HCT116 (cell line): ENCODE data around the gene GALNT5.

Experiments
- CTCF ChIP-seq, 3 experiments: fragments of 200-600 bp in 1 of 3; sonication (generic) in 1 of 3; IDR thresholded peaks in 2 of 3; conservative IDR thresholded peaks in 1 of 3; 2 replicates each; pipeline ENCODE4 v1.5.1; 2012 to 2017; ENCODE audit warnings: low read depth in 2 of 3, low read length in 2 of 3, antibody characterized with exemption in 1 of 3, borderline replicate concordance in 1 of 3, control low read depth in 1 of 3, mild to moderate bottlenecking in 1 of 3, mixed read lengths in 1 of 3, mixed run types in 1 of 3, moderate library complexity in 1 of 3; ENCODE audit not compliant: insufficient read depth in 1 of 3
- EGR1 ChIP-seq: IDR thresholded peaks from 2 replicates; pipeline ENCODE4 v1.6.1; 2012; ENCODE audit warnings: low read depth
- EZH2 ChIP-seq: fragments of 200-600 bp; sonication (generic); IDR thresholded peaks from 2 replicates; pipeline ENCODE4 v1.6.1; 2017; ENCODE audit warnings: antibody characterized with exemption, mixed run types
- EZH2phosphoT487 ChIP-seq: fragments of 200-600 bp; IDR thresholded peaks from 2 replicates; pipeline ENCODE4 v1.6.1; 2018; ENCODE audit warnings: antibody characterized with exemption, borderline replicate concordance
- FOSL1 ChIP-seq: IDR thresholded peaks from 2 replicates; pipeline ENCODE4 v1.6.1; 2012; ENCODE audit warnings: low read depth
- JUND ChIP-seq: IDR thresholded peaks from 2 replicates; pipeline ENCODE4 v1.6.1; 2012
- POLR2A ChIP-seq: IDR thresholded peaks from 2 replicates; pipeline ENCODE4 v1.7.0; 2011; ENCODE audit warnings: borderline replicate concordance; ENCODE audit not compliant: insufficient read depth, insufficient read length; ENCODE audit errors: extremely low read depth
- RAD21 ChIP-seq: IDR thresholded peaks from 2 replicates; pipeline ENCODE4 v1.6.1; 2012; ENCODE audit warnings: low read depth, mild to moderate bottlenecking
- SIN3A ChIP-seq: IDR thresholded peaks from 2 replicates; pipeline ENCODE4 v1.6.1; 2012; ENCODE audit warnings: low read depth
- SRF ChIP-seq: IDR thresholded peaks from 2 replicates; pipeline ENCODE4 v1.6.1; 2012; ENCODE audit warnings: low read depth
- TCF7L2 ChIP-seq: IDR thresholded peaks from 2 replicates; pipeline ENCODE4 v1.7.0; 2011; ENCODE audit warnings: borderline replicate concordance, inconsistent platforms; ENCODE audit not compliant: insufficient read depth, insufficient read length; ENCODE audit errors: extremely low read depth
- YY1 ChIP-seq: IDR thresholded peaks from 2 replicates; pipeline ENCODE4 v1.6.1; 2011; ENCODE audit warnings: low read length, low read depth, moderate library complexity, mild to moderate bottlenecking; ENCODE audit not compliant: insufficient replicate concordance; ENCODE audit errors: extremely low read depth
- ZNF274 ChIP-seq: fragments of 200-500 bp; sonication (Bioruptor generic); IDR thresholded peaks from 2 replicates; pipeline ENCODE4 v1.6.1; 2014; ENCODE audit warnings: mild to moderate bottlenecking, low read depth, low read length, inconsistent platforms
- TF ChIP-seq, protein P1 (sequence below): IDR thresholded peaks from 2 replicates; pipeline ENCODE4 v1.6.1; 2012

DNA sequence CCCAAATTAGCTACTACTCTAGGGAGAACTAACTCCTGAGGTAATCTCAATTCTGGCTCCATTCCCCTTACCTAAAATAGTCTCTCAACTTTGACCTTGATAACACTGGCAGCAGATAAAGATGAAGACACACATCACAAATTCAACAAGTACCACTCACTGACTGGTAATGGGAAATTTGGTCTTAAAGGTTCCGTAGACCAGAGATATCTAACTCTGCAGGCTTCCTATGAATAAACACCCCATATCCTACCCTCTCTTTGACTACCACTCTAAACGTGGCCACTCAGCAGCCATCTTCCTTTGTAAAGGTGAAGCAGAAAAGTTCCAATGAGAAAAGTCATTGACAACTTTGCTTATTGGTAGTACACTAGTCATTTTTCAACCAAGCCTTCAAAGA, 38.6 kb upstream of the GALNT5 start:
- TF ChIP-seq POLR2A (no peak), CTCF (IDR thresholded peaks at IDR 0.05 in 2 of 3, conservative IDR thresholded peaks at IDR 0.05 in 1 of 3; ENCODE audit: borderline replicate concordance in 1 of 3, insufficient read depth in 1 of 3, low read depth in 2 of 3, low read length in 2 of 3) (no peak), EZH2phosphoT487 (no peak), SIN3A (no peak), EZH2 (no peak), TCF7L2 (no peak), FOSL1 (no peak), JUND (no peak), YY1 (no peak), SRF (no peak), ZNF274 (no peak), RAD21 (no peak), EGR1 (no peak)
- TF ChIP-seq, protein P1, sequence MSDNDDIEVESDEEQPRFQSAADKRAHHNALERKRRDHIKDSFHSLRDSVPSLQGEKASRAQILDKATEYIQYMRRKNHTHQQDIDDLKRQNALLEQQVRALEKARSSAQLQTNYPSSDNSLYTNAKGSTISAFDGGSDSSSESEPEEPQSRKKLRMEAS = no peak
